Activated CD4-positive, alpha-beta T cell treated with anti-CD3 and anti-CD28 coated beads, Interleukin-2, amount 10 ng/mL, durations not matched to agents 7 days and 5 days (primary cell): ENCODE measurements around the gene SLC25A21. TPM values are rescaled to one million over a fixed set of nuclear protein-coding genes. Genes with fewer than 3 reads are reported as not detected.
"Not testable (repeated sequence)": the region's sequence is repeated elsewhere in the genome, so short reads cannot be mapped to it uniquely, and the experiment has no call there.

Source experiments
- CTCF ChIA-PET: fragments of 350-600 bp; sonication (Branson Sonifier 250); formaldehyde crosslinking; loops from one replicate; lab custom pipeline; 2021; ENCODE audit warnings: antibody characterized with exemption; lab: Charles Lee
- POLR2A ChIA-PET: fragments of 350-600 bp; sonication (Branson Sonifier 250); formaldehyde crosslinking; loops from one replicate; lab custom pipeline; 2021; ENCODE audit warnings: antibody characterized with exemption; lab: Charles Lee
- DNase-seq: peaks from one replicate; pipeline ENCODE4 v3.0.0-alpha.2; 2020
- H3K27ac Mint-ChIP-seq: one replicate; pipeline ENCODE4 v1.8.0; 2021; ENCODE audit warnings: mild to moderate bottlenecking, moderate library complexity, mixed read lengths
- H3K27me3 Mint-ChIP-seq: one replicate; pipeline ENCODE4 v1.8.0; 2021; ENCODE audit warnings: mixed read lengths
- H3K36me3 Mint-ChIP-seq: one replicate; pipeline ENCODE4 v1.8.0; 2021; ENCODE audit warnings: low read depth, mixed read lengths
- H3K4me1 Mint-ChIP-seq: one replicate; pipeline ENCODE4 v1.8.0; 2021; ENCODE audit warnings: mixed read lengths
- H3K4me3 Mint-ChIP-seq: one replicate; pipeline ENCODE4 v1.8.0; 2021; ENCODE audit warnings: mild to moderate bottlenecking, moderate library complexity, mixed read lengths
- H3K9me3 Mint-ChIP-seq: one replicate; pipeline ENCODE4 v1.8.0; 2021; ENCODE audit warnings: mixed read lengths
- total RNA-seq, 2 experiments: library from RNA; stranded (reverse); gene quantifications; one replicate each; pipeline ENCODE4 v1.2.3, GENCODE V29; 2021

The SLC25A21 gene
- total RNA-seq, 2 experiments from 2014 or later = not detected

GRCh38 chr14:36901861-36902260 lies 270.5 kb downstream of the SLC25A21 start:
- Mint-ChIP-seq H3K36me3 (no peaks in the 10 kb centered on the region), H3K9me3 (no peaks in the 10 kb centered on the region), H3K27me3 (no peaks in the 10 kb centered on the region), H3K27ac (no peak overlapping the region), H3K4me1 (no peaks in the 10 kb centered on the region), H3K4me3 (no peak overlapping the region)
- POLR2A ChIA-PET = no interaction called here
- DNase-seq = no peak
- CTCF ChIA-PET = no interaction called here

- Mint-ChIP-seq H3K9me3 (no peaks in the 10 kb centered on the region), H3K36me3 (no peaks in the 10 kb centered on the region), H3K4me3 (no peak overlapping the region), H3K4me1 (no peaks in the 10 kb centered on the region), H3K27ac (no peak overlapping the region), H3K27me3 (no peaks in the 10 kb centered on the region)
- DNase-seq = no peak
- ChIA-PET POLR2A (no interaction called here), CTCF (no interaction called here)
Observed at GRCh38 chr14:36900846-36901245, 271.6 kb downstream of the SLC25A21 start.

GRCh38 chr14:36896300-36896699 lies 276.1 kb downstream of the SLC25A21 start:
- CTCF ChIA-PET, H3K36me3 Mint-ChIP-seq, H3K4me3 Mint-ChIP-seq, POLR2A ChIA-PET, H3K4me1 Mint-ChIP-seq, H3K27me3 Mint-ChIP-seq, H3K27ac Mint-ChIP-seq, H3K9me3 Mint-ChIP-seq, DNase-seq: not testable (repeated sequence)

- POLR2A ChIA-PET = no interaction called here
- H3K9me3 Mint-ChIP-seq = peaks cover 4% of the 10 kb centered on the region
Observed at GRCh38 chr14:36884049-36884448, 288.4 kb downstream of the SLC25A21 start.

GRCh38 chr14:36880276-36880675 lies 292.1 kb downstream of the SLC25A21 start:
- no peak overlapping the region for H3K27ac Mint-ChIP-seq
- peaks cover 4% of the 10 kb centered on the region for H3K9me3 Mint-ChIP-seq
- ChIA-PET POLR2A (no interaction called here), CTCF (no interaction called here)
- no peak overlapping the region for H3K4me3 Mint-ChIP-seq
- no peak for DNase-seq
- H3K36me3 Mint-ChIP-seq = no peaks in the 10 kb centered on the region
- H3K27me3 Mint-ChIP-seq = no peaks in the 10 kb centered on the region
- no peaks in the 10 kb centered on the region for H3K4me1 Mint-ChIP-seq

More at GRCh38 chr14:36884049-36884448, 288.4 kb downstream of the SLC25A21 start:
- H3K27me3 Mint-ChIP-seq = no peaks in the 10 kb centered on the region
- H3K36me3 Mint-ChIP-seq = no peaks in the 10 kb centered on the region
- no peak overlapping the region for H3K4me3 Mint-ChIP-seq
- no peaks in the 10 kb centered on the region for H3K4me1 Mint-ChIP-seq
- no peak overlapping the region for H3K27ac Mint-ChIP-seq
- CTCF ChIA-PET = no interaction called here
- no peak for DNase-seq

- Mint-ChIP-seq H3K36me3 (no peaks in the 10 kb centered on the region), H3K4me3 (no peak overlapping the region), H3K27me3 (no peaks in the 10 kb centered on the region), H3K9me3 (no peaks in the 10 kb centered on the region), H3K27ac (no peak overlapping the region), H3K4me1 (no peaks in the 10 kb centered on the region)
- ChIA-PET CTCF (no interaction called here), POLR2A (no interaction called here)
- DNase-seq = no peak
Observed at GRCh38 chr14:36879558-36879957, 292.8 kb downstream of the SLC25A21 start.

GRCh38 chr14:36874396-36875138 lies 297.8 kb downstream of the SLC25A21 start:
- POLR2A ChIA-PET = no interaction called here
- H3K36me3 Mint-ChIP-seq = no peaks in the 10 kb centered on the region
- H3K27ac Mint-ChIP-seq = no peak overlapping the region
- no peaks in the 10 kb centered on the region for H3K4me1 Mint-ChIP-seq
- no peak overlapping the region for H3K4me3 Mint-ChIP-seq
- CTCF ChIA-PET = no interaction called here
- H3K9me3 Mint-ChIP-seq = no peaks in the 10 kb centered on the region
- no peak for DNase-seq
- no peaks in the 10 kb centered on the region for H3K27me3 Mint-ChIP-seq

GRCh38 chr14:36870776-36871175 lies 301.6 kb downstream of the SLC25A21 start:
- no peaks in the 10 kb centered on the region for H3K4me1 Mint-ChIP-seq
- no peaks in the 10 kb centered on the region for H3K27me3 Mint-ChIP-seq
- H3K4me3 Mint-ChIP-seq = no peak overlapping the region
- H3K27ac Mint-ChIP-seq = no peak overlapping the region
- ChIA-PET CTCF (no interaction called here), POLR2A (no interaction called here)
- DNase-seq = no peak
- no peaks in the 10 kb centered on the region for H3K36me3 Mint-ChIP-seq
- peaks cover 3% of the 10 kb centered on the region for H3K9me3 Mint-ChIP-seq

- H3K27me3 Mint-ChIP-seq = no peaks in the 10 kb centered on the region
- H3K4me3 Mint-ChIP-seq = no peak overlapping the region
- no peak overlapping the region for H3K27ac Mint-ChIP-seq
- H3K4me1 Mint-ChIP-seq = no peaks in the 10 kb centered on the region
- CTCF ChIA-PET = no interaction called here
- POLR2A ChIA-PET = no interaction called here
- DNase-seq = no peak
- no peaks in the 10 kb centered on the region for H3K36me3 Mint-ChIP-seq
- H3K9me3 Mint-ChIP-seq = peaks cover 3% of the 10 kb centered on the region
Observed at GRCh38 chr14:36869125-36869524, 303.3 kb downstream of the SLC25A21 start.

- Mint-ChIP-seq H3K36me3 (no peaks in the 10 kb centered on the region), H3K4me3 (no peak overlapping the region), H3K4me1 (no peaks in the 10 kb centered on the region), H3K27me3 (no peaks in the 10 kb centered on the region), H3K27ac (no peak overlapping the region), H3K9me3 (peaks cover 3% of the 10 kb centered on the region)
- ChIA-PET CTCF (no interaction called here), POLR2A (no interaction called here)
- no peak for DNase-seq
Observed at GRCh38 chr14:36866867-36867266, 305.5 kb downstream of the SLC25A21 start.

GRCh38 chr14:36863271-36863670 lies 309.1 kb downstream of the SLC25A21 start:
- ChIA-PET POLR2A (no interaction called here), CTCF (no interaction called here)
- Mint-ChIP-seq H3K36me3 (no peaks in the 10 kb centered on the region), H3K27ac (no peak overlapping the region), H3K27me3 (no peaks in the 10 kb centered on the region), H3K9me3 (peaks cover 2% of the 10 kb centered on the region), H3K4me3 (no peak overlapping the region), H3K4me1 (no peaks in the 10 kb centered on the region)
- no peak for DNase-seq

- H3K36me3 Mint-ChIP-seq, DNase-seq, H3K4me1 Mint-ChIP-seq, H3K27me3 Mint-ChIP-seq, H3K27ac Mint-ChIP-seq, POLR2A ChIA-PET, H3K9me3 Mint-ChIP-seq, CTCF ChIA-PET, H3K4me3 Mint-ChIP-seq: not testable (repeated sequence)
Observed at GRCh38 chr14:36862237-36862636, 310.2 kb downstream of the SLC25A21 start.

GRCh38 chr14:36860831-36861230 lies 311.6 kb downstream of the SLC25A21 start:
- no peaks in the 10 kb centered on the region for H3K9me3 Mint-ChIP-seq
- H3K27ac Mint-ChIP-seq = no peak overlapping the region
- H3K27me3 Mint-ChIP-seq = no peaks in the 10 kb centered on the region
- ChIA-PET POLR2A (no interaction called here), CTCF (no interaction called here)
- H3K4me1 Mint-ChIP-seq = no peaks in the 10 kb centered on the region
- DNase-seq = no peak
- H3K36me3 Mint-ChIP-seq = no peaks in the 10 kb centered on the region
- no peak overlapping the region for H3K4me3 Mint-ChIP-seq

- ChIA-PET POLR2A (no interaction called here), CTCF (no interaction called here)
- Mint-ChIP-seq H3K4me3 (no peak overlapping the region), H3K27ac (no peak overlapping the region), H3K36me3 (no peaks in the 10 kb centered on the region), H3K9me3 (no peaks in the 10 kb centered on the region), H3K27me3 (no peaks in the 10 kb centered on the region), H3K4me1 (no peaks in the 10 kb centered on the region)
- DNase-seq = no peak
Observed at GRCh38 chr14:36859119-36859518, 313.3 kb downstream of the SLC25A21 start.
